ENCODE measurements around the gene ACTRT2. TPM values are rescaled to one million over a fixed set of nuclear protein-coding genes. Genes with fewer than 3 reads are reported as not detected.

The ACTRT2 gene
- total RNA-seq, 1 donor from 2014 or later: not detected

- DNase-seq (ENCODE audit: extremely low read depth, low read depth, low spot score): no peak
Measured at GRCh38 chr1:3015744-3016143, 5.5 kb upstream of the ACTRT2 start.

DNA sequence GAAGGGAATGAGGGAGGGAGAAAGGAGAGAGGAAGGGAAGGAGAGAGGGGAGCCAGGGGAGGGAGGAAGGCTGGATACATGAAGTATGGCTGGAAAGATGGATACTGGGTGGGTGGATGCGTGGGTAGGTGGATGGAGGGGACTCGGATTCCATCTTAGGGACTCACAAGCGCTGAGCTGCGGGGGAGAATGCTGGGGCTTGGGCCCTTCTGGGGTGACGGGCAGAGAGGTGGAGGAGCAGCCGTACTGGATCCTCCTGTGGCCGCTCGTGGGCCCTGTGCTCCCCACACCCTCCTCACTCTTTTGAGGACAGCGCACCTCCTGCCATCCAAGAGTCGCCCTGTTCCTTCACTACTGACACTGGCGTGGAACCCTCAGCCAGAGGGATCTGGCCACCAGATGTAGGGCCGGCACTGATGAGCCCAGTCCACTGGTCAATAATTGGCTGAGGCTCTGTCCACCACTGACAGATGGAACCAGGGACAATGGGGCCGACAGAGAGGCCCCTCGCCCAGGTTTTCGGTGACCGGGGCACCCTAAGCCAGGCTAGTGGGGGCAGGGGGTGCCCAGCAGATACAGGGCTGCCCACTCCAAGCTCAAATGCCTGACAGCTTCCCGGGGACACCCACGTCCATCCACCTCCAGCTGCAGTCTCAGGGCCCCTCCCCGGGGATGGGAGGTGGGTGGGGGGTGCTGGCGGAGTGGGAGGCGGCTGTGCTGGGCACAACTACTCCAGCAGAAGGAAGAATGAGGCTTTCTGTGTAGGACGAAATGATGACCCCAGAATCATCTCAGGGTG lies 4.4 kb upstream of the ACTRT2 start:
- DNase-seq (ENCODE audit: extremely low read depth, low read depth, low spot score): no peak

DNA sequence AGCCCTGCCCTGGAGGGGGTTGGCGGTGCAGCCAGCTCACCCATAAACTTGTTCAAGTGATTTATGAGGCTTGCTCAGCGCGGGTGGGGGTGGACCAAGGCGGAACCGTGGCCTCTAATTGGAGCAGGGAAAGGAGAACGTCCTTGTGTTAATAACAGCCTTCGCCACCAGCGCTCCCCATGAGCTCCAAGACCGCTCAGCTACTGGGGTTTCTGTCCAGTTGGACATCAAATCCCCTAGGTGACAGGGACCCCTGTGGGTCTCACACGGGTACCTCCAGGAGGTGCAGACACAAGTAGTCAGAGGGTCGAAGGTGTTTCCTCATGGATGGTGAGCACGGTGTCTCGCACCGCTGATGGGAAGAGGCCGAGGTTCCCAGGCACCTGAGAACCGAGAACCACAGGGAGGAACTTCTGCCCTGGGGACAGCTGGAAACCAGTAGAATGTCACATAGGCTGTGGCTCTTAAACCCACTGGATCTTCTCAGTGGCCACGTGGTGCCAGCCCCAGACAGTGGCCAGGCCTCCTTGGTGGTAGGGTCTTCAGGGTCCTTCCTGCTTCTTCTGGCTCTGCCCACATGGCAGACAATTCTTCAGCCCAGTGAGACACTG lies 3.7 kb upstream of the ACTRT2 start:
- no peak for DNase-seq (ENCODE audit: extremely low read depth, low read depth, low spot score)

DNA sequence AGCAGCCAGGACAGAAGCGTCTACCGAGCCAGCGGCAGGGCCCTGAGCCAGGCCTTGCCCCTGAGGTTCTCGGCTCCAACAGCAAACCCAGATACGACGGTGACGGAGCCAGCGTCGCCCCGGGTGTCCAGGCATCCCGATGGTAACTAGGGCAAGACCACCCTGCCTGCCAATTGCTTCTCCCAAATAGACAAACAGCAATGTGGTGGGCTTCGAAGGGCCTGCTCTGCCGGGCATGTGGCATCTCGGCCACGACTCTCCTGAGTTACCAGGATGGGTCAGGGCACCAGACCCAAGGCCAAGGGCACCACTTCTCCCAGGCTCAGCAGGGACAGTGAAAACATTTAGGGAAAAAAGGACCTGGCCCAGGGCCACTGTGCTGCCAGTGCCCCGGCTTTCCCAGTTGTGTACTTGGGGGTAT lies 3.2 kb upstream of the ACTRT2 start:
- no peak for DNase-seq (ENCODE audit: extremely low read depth, low read depth, low spot score)

- no peak for DNase-seq (ENCODE audit: extremely low read depth, low read depth, low spot score)
Measured at GRCh38 chr1:3018576-3018975, 2.7 kb upstream of the ACTRT2 start.

DNA sequence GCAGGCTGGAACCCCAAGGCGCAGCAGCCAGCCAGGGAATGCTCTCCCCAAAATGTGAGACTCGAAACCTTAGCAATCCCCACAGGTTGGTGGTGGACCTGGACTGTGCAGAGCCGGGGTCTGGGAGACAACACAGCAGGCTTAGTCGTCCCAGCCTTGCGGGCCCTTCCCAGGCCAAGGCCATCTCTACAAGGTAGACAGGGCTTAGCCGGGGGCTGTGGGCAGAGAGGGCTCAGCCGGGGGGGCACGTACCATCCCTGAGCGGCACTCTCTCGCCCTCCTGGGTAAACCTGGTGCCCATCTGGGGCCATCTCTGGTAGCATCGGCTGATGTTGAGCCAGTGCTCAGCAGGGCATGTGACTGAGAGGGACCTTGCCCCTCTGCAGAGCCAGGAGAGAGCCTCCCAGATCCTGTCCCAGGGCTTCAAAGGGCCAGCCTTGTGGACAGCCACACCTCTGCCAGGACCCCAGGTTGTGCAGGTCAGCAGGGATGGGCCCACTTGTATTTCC lies 2.2 kb upstream of the ACTRT2 start:
- no peak for DNase-seq (ENCODE audit: extremely low read depth, low read depth, low spot score)

DNA sequence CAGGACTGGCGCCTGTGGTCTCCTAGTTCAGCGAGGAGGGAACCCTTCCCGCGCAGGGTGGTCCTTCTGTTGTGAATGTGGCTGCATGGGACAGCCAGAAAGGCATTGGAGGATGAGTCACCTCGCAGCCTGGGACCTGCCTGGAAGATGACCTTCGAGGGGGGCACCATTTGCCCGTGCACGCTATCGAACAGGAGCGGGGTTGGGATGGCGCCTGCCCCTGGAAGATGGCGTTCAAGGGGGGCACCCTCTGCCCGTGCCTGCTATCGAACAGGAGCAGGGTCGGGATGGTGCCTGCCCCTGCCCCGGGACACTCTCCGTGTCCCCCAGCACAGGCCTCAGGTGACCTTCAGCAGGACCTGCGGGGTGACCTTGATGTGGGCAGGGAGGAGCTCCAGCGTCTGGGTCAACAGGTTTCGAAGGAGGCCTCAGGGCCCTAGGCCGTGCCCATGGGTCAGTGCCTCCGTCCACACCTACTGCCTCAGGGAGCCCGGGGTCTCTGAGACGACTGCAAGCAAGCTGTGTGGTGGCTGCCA lies 1.7 kb upstream of the ACTRT2 start:
- no peak for DNase-seq (ENCODE audit: extremely low read depth, low read depth, low spot score)

- no peak for DNase-seq (ENCODE audit: extremely low read depth, low read depth, low spot score)
Measured at GRCh38 chr1:3020263-3020909, 881 bp upstream of the ACTRT2 start.

DNA sequence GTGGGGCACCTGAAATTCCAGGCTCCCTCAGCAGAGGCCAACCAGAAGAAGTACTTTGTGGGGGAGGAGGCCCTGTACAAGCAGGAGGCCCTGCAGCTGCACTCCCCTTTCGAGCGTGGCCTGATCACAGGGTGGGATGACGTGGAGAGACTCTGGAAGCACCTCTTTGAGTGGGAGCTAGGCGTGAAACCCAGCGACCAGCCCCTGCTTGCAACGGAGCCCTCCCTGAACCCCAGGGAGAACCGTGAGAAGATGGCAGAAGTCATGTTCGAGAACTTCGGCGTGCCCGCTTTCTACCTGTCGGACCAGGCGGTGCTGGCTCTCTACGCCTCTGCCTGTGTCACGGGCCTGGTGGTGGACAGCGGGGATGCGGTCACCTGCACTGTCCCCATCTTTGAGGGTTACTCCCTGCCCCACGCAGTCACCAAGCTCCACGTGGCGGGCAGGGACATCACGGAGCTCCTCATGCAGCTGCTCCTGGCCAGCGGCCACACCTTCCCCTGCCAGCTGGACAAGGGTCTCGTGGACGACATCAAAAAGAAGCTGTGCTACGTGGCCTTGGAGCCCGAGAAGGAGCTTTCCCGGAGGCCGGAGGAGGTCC lies 634 bp downstream of the ACTRT2 start:
- no peak for DNase-seq (ENCODE audit: extremely low read depth, low read depth, low spot score)

DNA sequence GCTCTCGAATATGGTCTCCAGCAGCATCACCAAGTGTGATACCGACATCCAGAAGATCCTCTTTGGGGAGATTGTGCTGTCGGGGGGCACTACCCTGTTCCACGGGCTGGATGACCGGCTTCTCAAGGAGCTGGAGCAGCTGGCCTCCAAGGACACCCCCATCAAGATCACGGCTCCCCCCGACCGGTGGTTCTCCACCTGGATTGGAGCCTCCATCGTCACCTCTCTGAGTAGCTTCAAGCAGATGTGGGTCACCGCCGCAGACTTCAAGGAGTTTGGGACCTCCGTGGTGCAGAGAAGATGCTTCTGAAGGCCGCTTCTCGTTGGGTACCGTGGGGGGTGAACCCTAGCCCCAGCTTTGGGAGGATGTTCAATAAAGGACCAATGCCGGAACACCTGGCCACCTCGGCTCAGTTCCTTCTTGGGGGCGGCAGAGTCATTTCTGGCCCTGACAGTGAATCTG lies 1.3 kb downstream of the ACTRT2 start:
- no peak for DNase-seq (ENCODE audit: extremely low read depth, low read depth, low spot score)

DNA sequence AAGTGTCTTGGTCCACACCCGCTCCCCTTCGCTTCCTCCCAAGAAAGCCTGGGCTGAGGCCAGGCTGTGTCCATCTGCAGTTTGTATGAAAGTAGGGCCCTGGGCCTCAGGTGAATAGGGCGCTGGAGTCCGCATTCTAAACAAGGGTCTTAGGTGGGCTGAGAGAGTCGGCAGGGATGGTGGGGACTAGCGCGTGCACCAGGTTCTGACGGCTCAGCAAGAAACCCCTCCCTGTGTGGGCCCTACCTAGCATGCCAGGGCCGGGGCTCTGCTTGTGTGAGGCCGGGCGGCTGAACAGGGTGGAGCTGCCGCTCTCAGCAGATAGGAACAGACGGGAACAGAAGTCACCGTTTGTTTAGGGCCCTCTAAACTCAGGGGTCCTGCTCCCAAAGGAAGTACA lies 1.7 kb downstream of the ACTRT2 start:
- DNase-seq (ENCODE audit: extremely low read depth, low read depth, low spot score): no peak

DNA sequence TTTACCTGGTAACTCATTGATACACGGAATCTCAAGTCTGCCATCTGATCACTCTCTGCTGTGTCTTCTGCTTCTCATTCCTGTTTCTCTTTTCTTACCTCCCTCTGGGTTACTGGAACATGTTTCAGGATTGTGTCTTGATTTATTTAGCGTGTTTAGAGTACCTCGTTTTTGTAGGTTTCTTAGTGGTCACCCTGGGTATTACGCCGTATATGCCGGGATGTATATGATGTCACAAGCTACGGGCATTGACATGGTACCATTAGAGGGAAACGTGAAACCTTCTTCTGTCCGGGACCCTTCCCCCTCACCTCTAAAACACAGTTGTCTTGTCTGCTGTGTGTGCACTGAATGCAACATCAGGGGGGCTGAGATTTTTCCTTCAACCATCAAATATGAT lies 2.8 kb downstream of the ACTRT2 start:
- no peak for DNase-seq (ENCODE audit: extremely low read depth, low read depth, low spot score)

DNA sequence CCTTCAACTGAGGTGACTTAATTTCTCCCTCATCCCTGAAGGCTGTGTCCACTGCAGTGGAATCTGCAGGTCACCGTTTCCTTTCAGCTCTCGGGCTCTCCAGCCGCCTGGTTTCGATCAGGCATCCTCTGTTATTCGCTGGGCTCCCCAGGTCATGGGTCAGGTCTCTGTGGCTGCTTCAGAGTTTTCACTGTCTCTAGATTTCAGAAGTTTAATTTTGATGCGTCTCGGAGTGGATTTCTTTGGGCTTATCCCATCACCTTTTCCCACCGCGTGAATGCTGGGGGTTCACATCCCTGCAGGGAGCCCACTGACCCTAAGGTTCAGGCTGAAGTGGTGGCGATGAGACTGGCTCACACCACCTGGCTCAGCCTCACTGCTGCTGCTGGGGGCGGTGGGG lies 3.3 kb downstream of the ACTRT2 start:
- no peak for DNase-seq (ENCODE audit: extremely low read depth, low read depth, low spot score)

- no peak for DNase-seq (ENCODE audit: extremely low read depth, low read depth, low spot score)
Measured at GRCh38 chr1:3026124-3026523, 4.9 kb downstream of the ACTRT2 start.

DNA sequence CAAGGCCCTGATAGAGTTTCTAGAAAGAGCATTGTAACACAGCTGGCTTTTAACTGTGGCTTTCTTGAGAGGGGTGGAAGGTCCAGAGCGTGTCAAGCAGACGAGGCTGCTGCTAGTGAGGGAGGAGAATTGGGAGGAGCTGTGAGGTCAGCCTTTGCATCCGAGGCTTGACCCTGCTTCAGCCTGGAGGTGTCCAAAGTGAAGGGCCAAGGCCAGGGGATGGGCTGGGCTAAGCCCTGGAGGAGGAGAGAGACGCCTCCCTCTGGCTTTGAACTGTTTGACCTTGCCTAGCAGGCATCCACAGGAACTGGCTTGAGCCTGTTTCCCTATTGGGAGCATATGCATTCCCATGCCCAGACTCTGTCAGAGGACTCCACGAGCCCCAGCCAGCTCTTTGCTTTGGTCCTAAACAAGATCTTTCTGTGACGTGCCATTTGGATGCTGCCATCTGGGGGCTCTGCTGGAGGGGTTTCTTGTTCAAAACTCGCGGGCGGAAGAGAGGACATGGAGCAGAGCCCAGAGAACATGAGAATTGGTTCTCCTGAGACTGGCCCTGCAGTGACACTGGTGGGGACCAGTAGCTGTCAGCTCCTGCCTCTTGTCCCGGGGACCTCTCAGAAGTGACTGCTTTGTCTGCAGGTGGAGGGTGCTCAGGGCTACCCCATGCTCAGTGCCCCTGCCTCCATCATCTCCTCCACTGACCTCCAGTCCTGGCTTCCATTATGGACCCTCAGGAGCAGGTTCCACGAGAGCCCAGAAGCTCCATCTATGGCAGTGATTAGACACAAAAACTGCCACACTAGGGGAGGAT lies 5.5 kb downstream of the ACTRT2 start:
- no peak for DNase-seq (ENCODE audit: extremely low read depth, low read depth, low spot score)

GRCh38 chr1:3027611-3028371 lies 6.5 kb downstream of the ACTRT2 start:
- DNase-seq (ENCODE audit: extremely low read depth, low read depth, low spot score): no peak

DNA sequence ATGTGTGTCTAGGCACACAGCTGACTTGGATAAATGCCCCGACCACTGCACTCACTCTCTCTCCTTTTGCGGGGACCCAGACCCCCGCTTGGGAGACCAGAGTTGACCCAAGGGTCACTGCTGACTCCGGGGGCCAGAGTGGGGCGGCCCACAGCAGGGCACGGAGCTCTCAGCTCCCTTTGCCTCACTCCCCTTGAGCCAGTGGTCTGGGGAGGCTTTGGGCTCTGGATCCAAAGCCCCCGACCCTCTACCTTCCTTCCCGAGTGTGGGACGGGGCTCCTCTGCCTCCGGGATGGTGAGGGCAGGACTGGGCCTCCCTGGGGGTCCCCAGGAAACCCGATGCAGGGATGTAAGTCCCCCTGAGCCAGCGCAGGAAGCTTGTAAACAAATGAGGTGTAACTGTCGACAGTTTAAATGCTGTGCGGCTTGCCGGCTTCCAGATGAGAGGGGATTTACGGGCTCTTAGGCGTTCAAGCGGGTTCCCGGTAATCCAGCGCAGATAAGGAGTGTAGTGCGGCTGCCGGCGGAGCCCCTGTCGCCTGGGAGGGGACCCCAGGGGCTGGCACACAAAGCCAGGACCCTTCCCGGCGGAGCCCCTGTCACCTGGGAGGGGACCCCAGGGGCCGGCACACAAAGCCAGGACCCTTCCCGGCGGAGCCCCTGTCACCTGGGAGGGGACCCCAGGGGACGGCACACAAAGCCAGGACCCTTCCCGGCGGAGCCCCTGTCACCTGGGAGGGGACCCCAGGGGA lies 7.4 kb downstream of the ACTRT2 start:
- DNase-seq (ENCODE audit: extremely low read depth, low read depth, low spot score): no peak

DNA sequence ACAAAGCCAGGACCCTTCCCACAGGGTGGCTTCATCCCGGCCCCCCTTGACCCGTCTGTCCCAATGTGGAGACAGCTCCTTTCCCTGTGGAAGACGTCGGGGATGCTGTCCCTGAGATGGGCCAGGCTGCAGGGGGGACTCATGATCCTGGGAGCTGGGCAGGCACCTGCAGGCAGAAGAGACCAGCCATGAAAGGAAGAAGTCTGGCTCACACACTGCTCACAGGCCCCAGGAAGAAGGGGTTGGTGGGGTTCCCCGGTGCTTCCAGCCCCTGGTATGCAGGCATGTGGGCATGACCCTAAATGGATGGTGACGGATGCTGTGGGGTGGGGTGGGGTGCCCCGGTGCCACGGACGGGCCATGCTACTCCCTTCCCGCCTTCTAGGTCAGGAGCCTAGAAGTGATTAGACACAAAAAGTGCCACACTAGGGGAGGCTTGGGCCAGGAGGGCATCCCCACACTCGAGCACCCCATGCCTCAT lies 8.3 kb downstream of the ACTRT2 start:
- DNase-seq (ENCODE audit: extremely low read depth, low read depth, low spot score): no peak

All from glomerular endothelial cell (primary cell).